ENCODE measurements around the gene EFCAB6.

- TF ChIP-seq CTCF (conservative IDR thresholded peaks at IDR 0.05; ENCODE audit: low read length) (no peak), EZH2phosphoT487 (IDR thresholded peaks at IDR 0.05; ENCODE audit: borderline replicate concordance, low read depth, low read length) (no peak)
Observed at GRCh38 chr22:43800970-43801369, 11.1 kb downstream of the EFCAB6 start.
